GM10248 (cell line): Measurements from ENCODE around the gene DBH.
"Not testable (repeated sequence)": the region's sequence is repeated elsewhere in the genome, so short reads cannot be mapped to it uniquely, and the experiment has no call there.

Experiments used
- CTCF ChIA-PET: fragments of 300-600 bp; sonication (Branson Sonifier 250); formaldehyde crosslinking; extraction: SDS; loops from one replicate; lab custom pipeline; 2021; ENCODE audit warnings: antibody characterized with exemption; lab: Yijun Ruan, JAX
- POLR2A ChIA-PET: fragments of 350-650 bp; sonication (Branson Sonifier 250); formaldehyde crosslinking; extraction: SDS; loops from one replicate; lab custom pipeline; 2020; ENCODE audit warnings: antibody characterized with exemption; lab: Yijun Ruan, JAX
- DNase-seq: peaks from one replicate; pipeline ENCODE4 v3.0.0; 2012; ENCODE audit errors: extremely low spot score
- CTCF ChIP-seq: IDR thresholded peaks from 2 replicates; pipeline ENCODE4 v1.5.1; 2012; ENCODE audit warnings: mild to moderate bottlenecking, low read depth; ENCODE audit errors: extremely low read depth, missing control alignments, control extremely low read depth

Gene DBH

GRCh38 chr9:133673258-133673655 lies 37.1 kb downstream of the DBH start:
- POLR2A ChIA-PET, result no interaction called here
- CTCF ChIA-PET, result no interaction called here

DNA sequence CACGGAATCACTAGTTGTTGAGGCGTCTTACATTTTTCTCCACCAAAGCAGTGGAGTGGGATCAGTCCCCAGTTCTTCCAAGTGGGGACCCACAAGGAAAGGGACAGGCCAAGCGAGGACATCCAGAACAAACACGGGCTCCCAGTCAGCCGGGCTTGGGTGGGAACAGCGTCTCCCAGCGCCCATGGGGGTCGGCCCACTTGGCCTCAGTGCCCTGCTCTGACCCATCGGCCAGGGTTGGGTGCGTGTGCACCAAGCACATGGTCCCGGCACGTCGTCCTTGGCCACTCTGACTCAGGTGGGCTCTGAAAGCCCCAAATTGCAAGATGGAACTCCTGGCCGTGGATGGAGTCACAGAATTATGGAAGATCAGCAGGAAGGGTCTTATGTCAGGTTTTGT lies 37.9 kb downstream of the DBH start:
- ChIA-PET POLR2A (no interaction called here), CTCF (no interaction called here)
- no peak for TF ChIP-seq CTCF
- no peak for DNase-seq

More at GRCh38 chr9:133673258-133673655, 37.1 kb downstream of the DBH start:
- no peak for DNase-seq
- no peak for TF ChIP-seq CTCF

- POLR2A ChIA-PET, CTCF ChIA-PET: not testable (repeated sequence)
Measured at GRCh38 chr9:133675796-133676195, 39.6 kb downstream of the DBH start.

GRCh38 chr9:133676450-133676849 lies 40.3 kb downstream of the DBH start:
- DNase-seq, result no peak
- no peak for TF ChIP-seq CTCF
- POLR2A ChIA-PET, result no interaction called here
- CTCF ChIA-PET, result no interaction called here

More at GRCh38 chr9:133675796-133676195, 39.6 kb downstream of the DBH start:
- DNase-seq, result not testable (repeated sequence)

DNA sequence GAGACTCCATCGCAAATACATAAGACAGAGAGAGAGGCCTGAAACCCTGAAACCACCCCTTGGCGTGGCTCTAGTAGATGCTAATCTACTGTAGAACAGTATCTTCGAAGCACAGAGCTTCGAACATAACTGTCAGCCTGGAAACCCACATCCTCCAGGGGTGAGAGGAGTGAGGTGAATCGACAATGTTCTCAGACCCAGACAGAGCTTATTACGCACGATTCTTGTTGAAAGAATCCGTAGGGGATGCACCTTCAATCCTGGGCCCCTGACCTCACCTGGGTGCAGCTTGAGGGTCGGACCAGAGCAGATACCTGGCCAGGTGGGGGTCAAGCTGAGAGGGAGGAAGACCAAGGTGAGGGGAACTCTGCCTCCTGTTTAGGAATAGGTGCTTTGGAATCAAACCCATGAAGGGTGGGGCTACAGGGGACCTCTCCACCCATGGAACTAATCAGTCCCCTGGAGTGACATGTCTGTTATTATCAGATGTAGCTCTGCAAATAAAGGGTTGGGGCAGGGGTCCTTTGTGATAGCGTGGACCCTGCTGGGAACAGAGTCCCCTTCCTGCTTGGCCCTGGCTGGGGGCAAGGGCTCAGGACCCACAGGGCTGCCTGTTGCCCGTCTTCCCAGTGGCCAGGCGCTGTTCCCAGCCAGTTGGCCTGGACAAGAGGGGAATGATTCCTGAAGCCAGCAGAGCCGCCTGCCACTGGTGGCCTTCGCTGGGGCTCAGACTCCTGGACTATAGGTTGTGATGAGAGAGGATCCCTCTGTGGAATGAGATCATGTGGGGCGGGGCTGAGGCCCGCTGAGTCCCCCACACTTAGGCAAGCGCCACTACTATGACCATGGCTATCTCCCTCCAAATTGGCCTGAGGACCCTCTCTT lies 41.2 kb downstream of the DBH start:
- no peak for TF ChIP-seq CTCF
- ChIA-PET POLR2A (no interaction called here), CTCF (no interaction called here)
- DNase-seq, result no peak

GRCh38 chr9:133679056-133679455 lies 42.9 kb downstream of the DBH start:
- no peak for TF ChIP-seq CTCF
- no peak for DNase-seq
- ChIA-PET POLR2A (no interaction called here), CTCF (interaction anchor here (1.3 kb wide), 1 partner anchor 14 kb away, joined by 3 read pairs; no protein-coding TSS in a partner anchor)

DNA sequence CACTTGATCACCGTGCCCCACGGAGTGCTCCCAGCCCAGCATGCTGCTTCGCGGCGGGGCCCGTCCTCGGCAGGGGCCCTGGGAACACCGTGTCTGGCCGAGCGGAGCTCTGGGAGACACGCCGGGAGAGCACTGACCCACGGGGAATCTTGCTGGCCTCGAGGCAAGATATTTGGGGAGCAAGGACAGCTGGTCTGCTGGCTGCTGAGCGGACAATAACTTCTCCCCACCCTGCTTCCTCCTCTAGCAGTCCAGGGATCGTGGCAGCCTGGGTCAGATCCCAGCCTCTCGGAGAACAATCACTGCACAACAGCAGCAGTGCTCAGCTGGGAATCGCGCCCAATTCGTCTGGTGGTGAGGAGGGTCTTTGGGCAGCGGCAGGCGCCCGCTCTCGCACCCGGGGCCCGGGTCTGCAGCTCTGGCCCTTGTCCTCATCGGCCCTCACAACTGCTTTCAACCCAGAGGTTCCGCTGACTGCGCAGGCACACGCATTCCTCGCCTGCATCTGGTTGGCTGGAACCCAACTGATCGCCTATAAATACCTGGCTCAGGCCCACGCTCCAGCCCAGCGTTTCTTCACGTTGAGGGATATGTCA lies 43.4 kb downstream of the DBH start:
- CTCF ChIA-PET, result interaction anchor here (1.3 kb wide), 1 partner anchor 13 kb away, joined by 3 read pairs; no protein-coding TSS in a partner anchor

More for the DNA sequence above, 43.4 kb downstream of the DBH start:
- TF ChIP-seq CTCF, result no peak
- POLR2A ChIA-PET, result no interaction called here
- DNase-seq, result no peak
